Fibroblast of gingiva (primary cell): ENCODE data around the gene HAUS6.
"Not testable (repeated sequence)": the region's sequence is repeated elsewhere in the genome, so short reads cannot be mapped to it uniquely, and the experiment has no call there.

ENCODE experiments used
- DNase-seq: peaks from one replicate; pipeline ENCODE4 v3.0.0-alpha.2; 2011; ENCODE audit warnings: low read depth

Gene HAUS6

GRCh38 chr9:19102631-19103345, at the start of gene HAUS6:
HAUS6 (minus strand) TSS chr9:19102904; CDS start chr9:19102651, 253 bp downstream.
- DNase-seq, result peak; percentile 97

GRCh38 chr9:19152160-19152498, 49.4 kb upstream of the HAUS6 start:
- DNase-seq, result not testable (repeated sequence)

GRCh38 chr9:19151425-19152159, 48.9 kb upstream of the HAUS6 start:
- no peak for DNase-seq

- no peak for DNase-seq
Measured at GRCh38 chr9:19149230-19149629, 46.5 kb upstream of the HAUS6 start.

GRCh38 chr9:19148187-19148586, 45.5 kb upstream of the HAUS6 start:
- DNase-seq, result peak; percentile 46

- peak; percentile 53 for DNase-seq
Measured at GRCh38 chr9:19146441-19147024, 43.8 kb upstream of the HAUS6 start.

- DNase-seq, result no peak
Measured at GRCh38 chr9:19145881-19146280, 43.2 kb upstream of the HAUS6 start.

- no peak for DNase-seq
Measured at GRCh38 chr9:19140259-19140658, 37.6 kb upstream of the HAUS6 start.

- no peak for DNase-seq
Measured at GRCh38 chr9:19138084-19138483, 35.4 kb upstream of the HAUS6 start.

- peak; percentile 52 for DNase-seq
Measured at GRCh38 chr9:19137282-19137681, 34.6 kb upstream of the HAUS6 start.

- no peak for DNase-seq
Measured at GRCh38 chr9:19136129-19136528, 33.4 kb upstream of the HAUS6 start.

- DNase-seq, result peak; percentile 24
Measured at GRCh38 chr9:19133549-19134345, 31.0 kb upstream of the HAUS6 start.

- no peak for DNase-seq
Measured at GRCh38 chr9:19130436-19130835, 27.7 kb upstream of the HAUS6 start.

GRCh38 chr9:19127871-19128500, 25.3 kb upstream of the HAUS6 start:
- DNase-seq, result peak; percentile 26

- no peak for DNase-seq
Measured at GRCh38 chr9:19124430-19124793, 21.7 kb upstream of the HAUS6 start.

- no peak for DNase-seq
Measured at GRCh38 chr9:19122490-19123042, 19.9 kb upstream of the HAUS6 start.

GRCh38 chr9:19120877-19121276, 18.2 kb upstream of the HAUS6 start:
- no peak for DNase-seq

GRCh38 chr9:19119801-19120440, 17.2 kb upstream of the HAUS6 start:
- no peak for DNase-seq

GRCh38 chr9:19119246-19119645, 16.5 kb upstream of the HAUS6 start:
- DNase-seq, result no peak

GRCh38 chr9:19117039-19117716, 14.5 kb upstream of the HAUS6 start:
- DNase-seq, result no peak
